AG10803 (cell line): ENCODE data around the gene PSD2.
A peak's percentile ranks its signal among the peaks of the same experiment; 100 is the strongest.

ENCODE experiments used
- DNase-seq: peaks from one replicate; pipeline ENCODE4 v3.0.0; 2010; ENCODE audit warnings: low read depth
- H3K4me3 ChIP-seq: 2 replicates; pipeline ENCODE4 v1.5.1; 2011; ENCODE audit warnings: mild to moderate bottlenecking, low read length, control low read depth
- TF ChIP-seq, protein P1 (sequence below): conservative IDR thresholded peaks from 2 replicates; pipeline ENCODE4 v1.5.1; 2011; ENCODE audit warnings: mild to moderate bottlenecking, low read length, control low read depth, inconsistent platforms

The PSD2 gene

DNA sequence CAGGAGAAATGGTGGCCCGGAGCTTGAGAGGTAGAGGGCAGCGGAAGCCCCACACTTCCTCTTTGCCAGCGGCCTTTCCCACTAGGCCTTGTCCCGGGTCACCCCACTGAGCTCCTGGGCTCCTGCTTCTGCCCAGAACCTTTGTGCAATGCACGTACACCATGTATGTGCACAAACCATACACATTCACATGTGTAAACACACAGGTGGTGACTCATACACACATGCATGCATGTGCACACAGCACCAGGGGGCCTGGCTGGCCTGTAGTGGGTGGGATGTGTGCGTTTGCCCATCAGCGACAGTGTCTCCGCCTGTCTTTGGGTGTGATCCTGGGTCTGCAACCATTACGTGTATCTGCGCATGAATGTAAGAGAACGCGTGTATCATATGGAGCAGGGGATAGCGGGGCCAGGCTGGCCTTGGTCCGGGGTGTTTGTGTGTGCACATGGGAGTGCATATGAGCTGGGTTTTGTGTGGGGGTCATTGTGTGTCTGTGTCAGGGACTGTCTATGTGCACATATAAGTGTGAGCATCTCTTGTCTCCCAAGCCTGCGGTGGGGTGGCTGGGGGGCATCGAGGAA is 43.7 kb downstream of the PSD2 start:
- DNase-seq, result no peak
- TF ChIP-seq, protein P1, sequence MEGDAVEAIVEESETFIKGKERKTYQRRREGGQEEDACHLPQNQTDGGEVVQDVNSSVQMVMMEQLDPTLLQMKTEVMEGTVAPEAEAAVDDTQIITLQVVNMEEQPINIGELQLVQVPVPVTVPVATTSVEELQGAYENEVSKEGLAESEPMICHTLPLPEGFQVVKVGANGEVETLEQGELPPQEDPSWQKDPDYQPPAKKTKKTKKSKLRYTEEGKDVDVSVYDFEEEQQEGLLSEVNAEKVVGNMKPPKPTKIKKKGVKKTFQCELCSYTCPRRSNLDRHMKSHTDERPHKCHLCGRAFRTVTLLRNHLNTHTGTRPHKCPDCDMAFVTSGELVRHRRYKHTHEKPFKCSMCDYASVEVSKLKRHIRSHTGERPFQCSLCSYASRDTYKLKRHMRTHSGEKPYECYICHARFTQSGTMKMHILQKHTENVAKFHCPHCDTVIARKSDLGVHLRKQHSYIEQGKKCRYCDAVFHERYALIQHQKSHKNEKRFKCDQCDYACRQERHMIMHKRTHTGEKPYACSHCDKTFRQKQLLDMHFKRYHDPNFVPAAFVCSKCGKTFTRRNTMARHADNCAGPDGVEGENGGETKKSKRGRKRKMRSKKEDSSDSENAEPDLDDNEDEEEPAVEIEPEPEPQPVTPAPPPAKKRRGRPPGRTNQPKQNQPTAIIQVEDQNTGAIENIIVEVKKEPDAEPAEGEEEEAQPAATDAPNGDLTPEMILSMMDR, result no peak
- H3K4me3 ChIP-seq, result no peak overlapping the region

DNA sequence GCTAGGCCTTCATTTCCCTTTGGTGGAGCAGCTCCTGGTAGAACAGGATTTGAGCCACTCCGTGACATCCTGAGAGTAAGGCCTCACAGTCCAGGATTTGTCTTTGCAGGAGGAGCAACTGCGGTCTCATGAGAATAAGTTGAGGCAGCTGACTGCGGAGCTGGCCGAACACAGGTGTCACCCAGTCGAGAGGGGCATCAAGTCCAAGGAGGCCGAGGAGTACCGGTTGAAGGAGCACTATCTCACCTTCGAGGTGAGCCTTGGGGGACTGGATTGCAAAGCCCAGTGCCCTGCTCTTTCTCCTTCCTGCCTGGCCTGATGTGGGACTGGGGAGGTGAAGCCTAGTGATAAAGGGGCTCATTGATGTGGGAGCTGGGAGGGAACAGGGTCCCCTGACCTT is 44.3 kb downstream of the PSD2 start:
- DNase-seq, result no peak
- no peak overlapping the region for H3K4me3 ChIP-seq
- TF ChIP-seq, protein P1, result no peak

DNA sequence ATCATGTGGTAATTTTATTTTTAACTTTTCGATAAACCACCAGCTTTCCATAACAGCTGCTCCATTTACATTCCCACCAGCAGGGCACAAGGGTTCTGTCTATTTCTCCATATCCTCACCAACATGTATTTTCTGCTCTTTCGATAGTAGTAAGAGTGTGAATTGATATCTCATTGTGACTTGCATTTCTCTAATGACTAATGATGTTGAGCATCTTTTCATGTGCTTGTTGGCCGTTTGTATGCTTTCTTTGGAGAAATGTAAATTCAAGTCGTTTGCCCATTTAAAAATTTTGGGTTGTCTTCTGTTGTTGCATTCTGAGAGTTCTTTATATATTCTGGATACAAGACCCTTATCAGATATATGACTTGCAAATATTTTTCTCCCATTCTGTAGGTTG is 45.9 kb downstream of the PSD2 start:
- TF ChIP-seq, protein P1, result no peak; the same call in 1 of the 2 replicates
- H3K4me3 ChIP-seq, result no peak overlapping the region
- no peak for DNase-seq

DNA sequence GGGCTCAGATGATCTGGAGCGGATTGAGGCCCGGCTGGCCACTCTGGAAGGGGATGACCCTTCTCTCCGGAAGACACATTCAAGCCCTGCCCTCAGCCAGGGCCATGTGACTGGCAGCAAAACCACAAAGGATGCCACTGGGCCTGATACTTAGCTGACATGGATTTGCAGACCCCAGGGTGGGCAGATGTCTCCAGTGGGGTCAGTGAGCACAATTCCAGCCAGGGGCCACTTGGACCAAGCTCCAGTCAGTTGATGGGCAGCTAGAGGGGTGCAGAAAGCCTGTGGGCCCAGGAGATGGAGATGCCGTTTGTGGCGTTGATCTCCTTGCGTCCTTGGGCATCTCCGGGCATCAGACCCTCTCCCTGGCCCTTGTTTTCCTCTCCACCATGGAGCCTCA is 46.7 kb downstream of the PSD2 start:
- TF ChIP-seq, protein P1, result no peak
- H3K4me3 ChIP-seq, result no peak overlapping the region
- no peak for DNase-seq

DNA sequence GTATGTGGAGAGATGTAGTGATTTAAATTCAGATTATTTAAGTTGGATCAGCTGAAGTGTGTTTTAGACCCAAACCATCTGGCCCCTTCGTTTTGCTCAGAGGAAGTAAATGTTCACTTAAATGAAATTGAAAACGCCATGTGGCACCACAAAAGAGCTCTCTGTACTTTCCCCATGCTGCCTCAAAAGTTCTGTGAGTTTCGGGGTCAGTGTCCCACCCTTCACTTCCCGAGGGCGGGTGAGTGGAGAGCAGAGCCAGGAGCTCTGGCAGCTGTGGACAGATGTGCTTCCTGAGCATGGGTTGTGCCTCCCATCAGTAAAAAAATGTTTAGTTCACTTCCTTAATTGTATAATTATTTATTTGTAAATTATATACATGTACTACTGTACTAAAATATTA is 48.4 kb downstream of the PSD2 start:
- no peak for DNase-seq
- TF ChIP-seq, protein P1, result no peak
- H3K4me3 ChIP-seq, result no peak overlapping the region

DNA sequence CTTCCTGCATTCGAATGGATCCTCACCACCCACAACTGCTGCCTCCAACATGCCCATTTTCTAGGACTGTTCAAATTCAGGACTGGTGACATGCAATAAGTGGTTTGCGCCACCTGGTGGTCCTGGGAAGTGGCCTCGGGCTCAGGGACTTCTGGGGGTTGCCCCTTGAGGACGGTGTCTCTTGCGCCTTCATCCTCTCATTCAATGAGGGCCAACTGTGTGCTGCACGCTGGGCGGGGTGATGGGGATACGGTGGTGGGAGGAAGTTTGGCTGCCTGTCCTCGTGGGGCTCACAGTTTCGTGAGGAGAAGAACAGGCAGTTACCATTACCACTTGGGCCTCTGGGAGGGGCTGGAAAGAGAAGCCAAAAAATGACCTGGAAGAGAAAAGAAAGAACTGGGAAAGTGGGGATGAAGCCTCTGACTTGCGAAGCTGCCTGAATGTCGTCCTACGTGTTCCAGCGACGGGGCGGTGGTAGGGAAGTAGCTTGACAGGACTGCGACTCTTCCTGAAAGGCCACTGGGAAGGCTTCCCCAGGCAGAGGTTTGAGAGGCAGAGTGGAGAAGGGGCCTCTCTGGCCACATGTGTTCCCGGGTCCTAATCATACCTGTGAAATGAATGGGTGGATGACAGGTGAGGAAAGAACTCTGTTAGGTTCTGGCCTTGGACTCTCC is 49.0 kb downstream of the PSD2 start:
- peak; percentile 71 for DNase-seq
- TF ChIP-seq, protein P1, result peak; percentile 83
- no peak overlapping the region for H3K4me3 ChIP-seq
